Islet of Langerhans (tissue), 1 donor: Measurements from ENCODE around the gene CR1.
"Not testable (repeated sequence)": the region's sequence is repeated elsewhere in the genome, so short reads cannot be mapped to it uniquely, and the experiment has no call there.

Experiments used
- FAIRE-seq: peaks from one replicate; lab custom pipeline; 2011; peaks lifted over from hg19 to GRCh38; lab: Jason Lieb, UNC

CR1 gene

GRCh38 chr1:207591205-207591604, 95.2 kb downstream of the CR1 start:
- not testable (repeated sequence) for FAIRE-seq

GRCh38 chr1:207594095-207594494, 98.1 kb downstream of the CR1 start:
- FAIRE-seq, result not testable (repeated sequence)

- FAIRE-seq, result no peak
These were observed 107.8 kb downstream of the CR1 start for GRCh38 chr1:207603777-207604176.

GRCh38 chr1:207605444-207606361, 109.7 kb downstream of the CR1 start:
- no peak for FAIRE-seq

GRCh38 chr1:207606362-207606755, 110.4 kb downstream of the CR1 start:
- FAIRE-seq, result no peak

GRCh38 chr1:207612762-207613161, 116.8 kb downstream of the CR1 start:
- FAIRE-seq, result no peak

- FAIRE-seq, result peak; percentile 30
These were observed 124.0 kb downstream of the CR1 start for GRCh38 chr1:207619871-207620542.

- no peak for FAIRE-seq
These were observed 124.6 kb downstream of the CR1 start for GRCh38 chr1:207620543-207620893.

- not testable (repeated sequence) for FAIRE-seq
These were observed 129.6 kb downstream of the CR1 start for GRCh38 chr1:207625504-207626071.

GRCh38 chr1:207626972-207627337, 131.0 kb downstream of the CR1 start:
- no peak for FAIRE-seq

GRCh38 chr1:207627496-207627895, 131.5 kb downstream of the CR1 start:
- no peak for FAIRE-seq

GRCh38 chr1:207628776-207629175, 132.8 kb downstream of the CR1 start:
- FAIRE-seq, result no peak

GRCh38 chr1:207631137-207631536, 135.2 kb downstream of the CR1 start:
- FAIRE-seq, result no peak

GRCh38 chr1:207633226-207633625, 137.3 kb downstream of the CR1 start:
- no peak for FAIRE-seq

GRCh38 chr1:207633699-207634289, 137.8 kb downstream of the CR1 start:
- not testable (repeated sequence) for FAIRE-seq

- not testable (repeated sequence) for FAIRE-seq
These were observed 138.3 kb downstream of the CR1 start for GRCh38 chr1:207634293-207634692.

- not testable (repeated sequence) for FAIRE-seq
These were observed 139.7 kb downstream of the CR1 start for GRCh38 chr1:207635569-207636186.

GRCh38 chr1:207638487-207639145, 142.7 kb downstream of the CR1 start:
- FAIRE-seq, result not testable (repeated sequence)

GRCh38 chr1:207639362-207639761, 143.4 kb downstream of the CR1 start:
- not testable (repeated sequence) for FAIRE-seq

GRCh38 chr1:207644166-207644851, 148.4 kb downstream of the CR1 start:
- FAIRE-seq, result no peak
